C4-2B (cell line): Measurements from ENCODE around the gene ALPI.

Source experiments
- ZFX ChIP-seq: fragments of 450-650 bp; IDR thresholded peaks from 2 replicates; pipeline ENCODE4 v1.6.1; 2017
- TF ChIP-seq, protein P1 (sequence below): fragments of 450-650 bp; conservative IDR thresholded peaks from 2 replicates; pipeline ENCODE4 v1.5.1; 2017; ENCODE audit warnings: mild to moderate bottlenecking

DNA sequence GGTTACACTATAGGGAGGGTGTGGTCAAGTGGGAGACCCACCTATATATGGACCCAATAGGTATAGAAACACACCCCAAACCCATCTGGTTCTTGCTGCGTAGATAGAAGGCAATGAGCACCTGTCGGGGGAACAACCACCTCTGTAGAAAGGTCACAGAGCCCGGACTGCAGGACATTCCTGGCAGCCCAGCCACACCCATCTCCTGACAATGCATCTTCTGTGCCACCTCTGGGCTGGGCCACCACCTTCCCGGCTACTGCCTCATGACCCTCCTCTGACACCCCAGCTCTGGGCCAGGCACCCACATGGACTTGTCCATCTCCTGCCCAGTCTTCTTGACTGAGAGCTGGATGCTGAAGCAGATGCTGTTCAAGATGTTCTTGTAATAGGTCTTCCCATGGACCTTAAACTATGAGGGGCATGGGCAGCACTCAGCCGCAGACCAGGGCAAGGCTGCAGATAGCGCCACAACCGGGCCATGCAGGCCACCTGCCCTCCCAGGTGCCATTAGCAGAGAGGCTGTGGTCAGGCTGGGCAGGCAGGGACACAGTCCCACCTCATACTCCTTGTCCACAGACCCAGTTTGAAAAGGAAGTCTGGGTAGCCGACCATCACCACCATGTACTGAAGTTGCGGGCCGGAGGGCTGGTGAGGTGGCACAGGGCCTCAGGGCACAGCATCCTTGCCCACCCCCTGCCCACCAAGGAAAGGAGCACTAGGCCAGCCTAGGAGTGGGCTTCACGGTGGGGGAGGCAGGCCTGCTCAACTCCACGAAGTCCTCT, 40.0 kb upstream of the ALPI start:
- TF ChIP-seq, protein P1, sequence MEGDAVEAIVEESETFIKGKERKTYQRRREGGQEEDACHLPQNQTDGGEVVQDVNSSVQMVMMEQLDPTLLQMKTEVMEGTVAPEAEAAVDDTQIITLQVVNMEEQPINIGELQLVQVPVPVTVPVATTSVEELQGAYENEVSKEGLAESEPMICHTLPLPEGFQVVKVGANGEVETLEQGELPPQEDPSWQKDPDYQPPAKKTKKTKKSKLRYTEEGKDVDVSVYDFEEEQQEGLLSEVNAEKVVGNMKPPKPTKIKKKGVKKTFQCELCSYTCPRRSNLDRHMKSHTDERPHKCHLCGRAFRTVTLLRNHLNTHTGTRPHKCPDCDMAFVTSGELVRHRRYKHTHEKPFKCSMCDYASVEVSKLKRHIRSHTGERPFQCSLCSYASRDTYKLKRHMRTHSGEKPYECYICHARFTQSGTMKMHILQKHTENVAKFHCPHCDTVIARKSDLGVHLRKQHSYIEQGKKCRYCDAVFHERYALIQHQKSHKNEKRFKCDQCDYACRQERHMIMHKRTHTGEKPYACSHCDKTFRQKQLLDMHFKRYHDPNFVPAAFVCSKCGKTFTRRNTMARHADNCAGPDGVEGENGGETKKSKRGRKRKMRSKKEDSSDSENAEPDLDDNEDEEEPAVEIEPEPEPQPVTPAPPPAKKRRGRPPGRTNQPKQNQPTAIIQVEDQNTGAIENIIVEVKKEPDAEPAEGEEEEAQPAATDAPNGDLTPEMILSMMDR: no peak
- no peak for TF ChIP-seq ZFX
